ENCODE results near the gene MRPL39. TPM values are rescaled to one million over a fixed set of nuclear protein-coding genes. Genes with fewer than 3 reads are reported as not detected.
"Not testable (repeated sequence)": the region's sequence is repeated elsewhere in the genome, so short reads cannot be mapped to it uniquely, and the experiment has no call there.

The MRPL39 gene
- total RNA-seq, 1 experiment from 2014 or later = 21.2 TPM

DNA sequence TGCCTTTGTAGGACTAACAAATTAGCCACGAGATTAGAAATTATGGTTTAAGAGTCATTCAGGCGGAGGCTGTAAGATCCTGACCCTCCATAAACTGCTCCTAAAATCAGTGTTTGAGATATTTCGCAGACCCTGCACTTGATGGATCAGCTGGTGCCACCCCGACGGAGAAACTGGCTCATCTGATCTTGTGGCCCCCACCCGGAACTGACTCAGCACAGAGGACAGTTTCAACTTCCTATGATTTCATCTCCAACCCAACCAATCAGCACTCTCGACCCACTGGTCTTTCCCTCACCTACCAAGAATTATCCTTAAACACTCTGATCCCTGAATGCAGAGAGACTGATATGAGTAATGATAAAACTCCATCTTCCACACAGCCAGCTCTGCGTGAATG, 28.0 kb upstream of the MRPL39 start:
- ChIA-PET CTCF (no interaction called here), POLR2A (ENCODE audit: unreplicated experiment) (no interaction called here)
- Histone ChIP-seq H3K4me1 (replicated peaks; ENCODE audit: insufficient read depth) (no peaks in the 10 kb centered on the region), H3K9me2 (ENCODE audit: insufficient read depth) (no peaks in the 10 kb centered on the region), H4K20me1 (ENCODE audit: insufficient read depth) (no peaks in the 10 kb centered on the region), H3F3A (ENCODE audit: insufficient read depth, low read depth) (no peaks in the 10 kb centered on the region), H2AFZ (no peak overlapping the region), H3K4me3 (no peak overlapping the region), H3K79me2 (ENCODE audit: low read depth) (no peaks in the 10 kb centered on the region), H3K9me3 (ENCODE audit: insufficient read depth, low read depth) (no peaks in the 10 kb centered on the region), H3K27me3 (ENCODE audit: insufficient read depth, low read depth) (no peaks in the 10 kb centered on the region), H3K36me3 (ENCODE audit: low read depth) (no peaks in the 10 kb centered on the region), H3K27ac (no peak overlapping the region), H3K4me2 (no peak overlapping the region)
- TF ChIP-seq, protein P1, sequence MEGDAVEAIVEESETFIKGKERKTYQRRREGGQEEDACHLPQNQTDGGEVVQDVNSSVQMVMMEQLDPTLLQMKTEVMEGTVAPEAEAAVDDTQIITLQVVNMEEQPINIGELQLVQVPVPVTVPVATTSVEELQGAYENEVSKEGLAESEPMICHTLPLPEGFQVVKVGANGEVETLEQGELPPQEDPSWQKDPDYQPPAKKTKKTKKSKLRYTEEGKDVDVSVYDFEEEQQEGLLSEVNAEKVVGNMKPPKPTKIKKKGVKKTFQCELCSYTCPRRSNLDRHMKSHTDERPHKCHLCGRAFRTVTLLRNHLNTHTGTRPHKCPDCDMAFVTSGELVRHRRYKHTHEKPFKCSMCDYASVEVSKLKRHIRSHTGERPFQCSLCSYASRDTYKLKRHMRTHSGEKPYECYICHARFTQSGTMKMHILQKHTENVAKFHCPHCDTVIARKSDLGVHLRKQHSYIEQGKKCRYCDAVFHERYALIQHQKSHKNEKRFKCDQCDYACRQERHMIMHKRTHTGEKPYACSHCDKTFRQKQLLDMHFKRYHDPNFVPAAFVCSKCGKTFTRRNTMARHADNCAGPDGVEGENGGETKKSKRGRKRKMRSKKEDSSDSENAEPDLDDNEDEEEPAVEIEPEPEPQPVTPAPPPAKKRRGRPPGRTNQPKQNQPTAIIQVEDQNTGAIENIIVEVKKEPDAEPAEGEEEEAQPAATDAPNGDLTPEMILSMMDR (conservative IDR thresholded peaks at IDR 0.05) = no peak
- TF ChIP-seq EZH2 (IDR thresholded peaks at IDR 0.05; ENCODE audit: low read depth) = no peak
- intact Hi-C loops (cut with micrococcal nuclease; ENCODE audit: unreplicated experiment) = no loop called here
- DNase-seq = no peak
- BruUV-seq (replicated peaks) = no TSS peak

DNA sequence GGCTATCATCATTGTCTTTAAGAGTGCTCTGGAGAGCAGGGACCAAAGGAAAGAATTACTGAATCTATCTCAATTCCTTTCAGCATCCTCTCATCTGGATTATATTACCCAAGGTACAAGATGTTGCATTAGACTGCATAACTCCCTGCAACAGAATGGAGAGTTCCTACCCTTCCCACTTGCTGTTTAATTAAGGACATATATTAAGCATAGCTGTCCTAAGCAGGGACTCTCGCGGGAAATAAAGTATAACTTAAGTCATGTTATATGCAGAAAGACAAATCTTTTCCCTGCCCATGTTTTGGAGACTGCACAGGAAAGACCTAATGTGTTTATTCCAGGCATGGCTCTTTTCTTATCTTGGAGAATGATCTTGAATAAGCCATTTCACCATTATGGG, 25.0 kb upstream of the MRPL39 start:
- no peaks in the 10 kb centered on the region for H3K36me3 ChIP-seq (ENCODE audit: low read depth)
- POLR2A ChIA-PET (ENCODE audit: unreplicated experiment) = no interaction called here
- no peak for TF ChIP-seq EZH2 (IDR thresholded peaks at IDR 0.05; ENCODE audit: low read depth)
- TF ChIP-seq, protein P1 (conservative IDR thresholded peaks at IDR 0.05) = no peak
- H4K20me1 ChIP-seq (ENCODE audit: insufficient read depth) = no peaks in the 10 kb centered on the region
- BruUV-seq (replicated peaks) = no TSS peak
- intact Hi-C loops (cut with micrococcal nuclease; ENCODE audit: unreplicated experiment) = no loop called here
- DNase-seq = no peak
- H2AFZ ChIP-seq = no peak overlapping the region
- H3K9me3 ChIP-seq (ENCODE audit: insufficient read depth, low read depth) = no peaks in the 10 kb centered on the region
- H3K9me2 ChIP-seq (ENCODE audit: insufficient read depth) = no peaks in the 10 kb centered on the region
- H3K27me3 ChIP-seq (ENCODE audit: insufficient read depth, low read depth) = no peaks in the 10 kb centered on the region
- no peaks in the 10 kb centered on the region for H3F3A ChIP-seq (ENCODE audit: insufficient read depth, low read depth)
- CTCF ChIA-PET = no interaction called here
- H3K27ac ChIP-seq = no peak overlapping the region
- no peak overlapping the region for H3K4me3 ChIP-seq
- no peak overlapping the region for H3K4me2 ChIP-seq
- no peaks in the 10 kb centered on the region for H3K79me2 ChIP-seq (ENCODE audit: low read depth)
- H3K4me1 ChIP-seq (replicated peaks; ENCODE audit: insufficient read depth) = no peaks in the 10 kb centered on the region

DNA sequence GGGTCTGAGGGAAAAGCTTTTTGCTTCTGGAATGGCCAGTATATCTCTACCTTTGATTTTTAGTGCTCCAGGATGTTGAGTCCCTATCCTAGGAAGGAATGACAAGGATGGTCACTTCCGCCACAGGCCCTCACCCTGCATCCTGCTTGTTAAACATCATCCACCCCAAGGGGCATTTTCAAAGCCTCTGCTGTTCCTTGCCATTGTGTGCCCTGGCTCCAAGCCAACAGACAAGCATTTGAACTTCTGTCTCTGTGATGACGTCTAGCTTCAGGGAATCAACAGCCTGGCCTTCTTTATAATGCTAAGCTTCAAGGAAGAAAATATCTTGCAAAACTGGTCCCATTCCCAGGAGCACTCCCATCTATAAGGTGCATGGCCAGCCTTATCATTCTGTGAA, 19.5 kb upstream of the MRPL39 start:
- no peaks in the 10 kb centered on the region for H3F3A ChIP-seq (ENCODE audit: insufficient read depth, low read depth)
- DNase-seq = no peak
- H3K4me3 ChIP-seq = no peak overlapping the region
- TF ChIP-seq EZH2 (IDR thresholded peaks at IDR 0.05; ENCODE audit: low read depth) = no peak
- TF ChIP-seq, protein P1 (conservative IDR thresholded peaks at IDR 0.05) = no peak
- ChIA-PET POLR2A (ENCODE audit: unreplicated experiment) (no interaction called here), CTCF (no interaction called here)
- no peak overlapping the region for H2AFZ ChIP-seq
- no TSS peak for BruUV-seq (replicated peaks)
- no peak overlapping the region for H3K27ac ChIP-seq
- intact Hi-C loops (cut with micrococcal nuclease; ENCODE audit: unreplicated experiment) = no loop called here
- no peak overlapping the region for H3K4me2 ChIP-seq
- no peaks in the 10 kb centered on the region for H3K79me2 ChIP-seq (ENCODE audit: low read depth)
- H3K4me1 ChIP-seq (replicated peaks; ENCODE audit: insufficient read depth) = no peaks in the 10 kb centered on the region
- no peaks in the 10 kb centered on the region for H3K9me2 ChIP-seq (ENCODE audit: insufficient read depth)
- no peaks in the 10 kb centered on the region for H3K9me3 ChIP-seq (ENCODE audit: insufficient read depth, low read depth)
- H3K36me3 ChIP-seq (ENCODE audit: low read depth) = no peaks in the 10 kb centered on the region
- H4K20me1 ChIP-seq (ENCODE audit: insufficient read depth) = no peaks in the 10 kb centered on the region
- H3K27me3 ChIP-seq (ENCODE audit: insufficient read depth, low read depth) = no peaks in the 10 kb centered on the region

DNA sequence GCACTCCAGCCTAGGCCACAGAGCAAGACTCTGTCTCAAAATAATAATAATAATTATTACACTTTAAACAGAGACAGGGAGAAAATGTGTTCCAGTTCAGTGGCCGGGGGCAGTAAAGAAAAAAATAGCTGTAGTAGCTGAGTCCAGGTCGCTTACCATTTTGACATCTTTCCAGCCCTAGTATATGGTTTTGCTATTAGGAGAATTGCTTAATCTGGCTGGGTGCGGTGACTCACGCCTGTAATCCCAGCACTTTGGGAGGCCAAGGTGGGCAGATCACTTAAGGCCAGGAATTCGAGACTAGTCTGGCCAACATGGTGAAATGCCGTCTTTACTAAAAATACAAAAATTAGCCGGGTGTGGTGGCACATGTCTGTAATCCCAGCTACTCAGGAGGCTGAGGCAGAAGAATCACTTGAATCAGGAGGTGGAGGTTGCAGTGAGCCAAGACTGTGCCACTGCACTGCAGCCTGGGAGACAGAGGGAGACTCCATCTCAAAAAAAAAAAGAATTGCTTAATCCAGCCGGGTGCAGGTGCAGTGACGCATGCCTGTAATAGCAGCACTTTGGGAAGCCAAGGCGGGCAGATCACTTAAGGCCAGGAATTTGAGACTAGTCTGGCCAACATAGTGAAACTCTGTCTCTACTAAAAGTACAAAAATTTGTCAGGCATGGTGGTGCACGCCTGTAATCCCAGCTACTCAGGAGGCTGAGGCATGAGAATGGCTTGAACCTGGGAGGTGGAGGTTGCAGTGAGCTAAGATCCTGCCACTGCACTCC, 18.7 kb upstream of the MRPL39 start:
- DNase-seq; H3K4me1 ChIP-seq (replicated peaks; ENCODE audit: insufficient read depth); H4K20me1 ChIP-seq (ENCODE audit: insufficient read depth); POLR2A ChIA-PET (ENCODE audit: unreplicated experiment); H3K4me2 ChIP-seq; intact Hi-C loops (cut with micrococcal nuclease; ENCODE audit: unreplicated experiment); H3F3A ChIP-seq (ENCODE audit: insufficient read depth, low read depth); H3K36me3 ChIP-seq (ENCODE audit: low read depth); H3K9me3 ChIP-seq (ENCODE audit: insufficient read depth, low read depth); H3K27ac ChIP-seq; H3K27me3 ChIP-seq (ENCODE audit: insufficient read depth, low read depth); H2AFZ ChIP-seq; H3K4me3 ChIP-seq; H3K9me2 ChIP-seq (ENCODE audit: insufficient read depth); H3K79me2 ChIP-seq (ENCODE audit: low read depth); CTCF ChIA-PET; BruUV-seq (replicated peaks): not testable (repeated sequence)

Data from PC-9 (cell line).